Measurements from ENCODE around the gene RNF152. TPM values are rescaled to one million over a fixed set of nuclear protein-coding genes. Genes with fewer than 3 reads are reported as not detected.

Gene RNF152
- total RNA-seq, 2 donors from 2014 or later = 90.8 to 119 TPM

GRCh38 chr18:61847164-61847791 is 45.5 kb downstream of the RNF152 start:
- Histone ChIP-seq H3K36me3 (ENCODE audit: control insufficient read depth, insufficient read depth, low read length) (peaks cover 88% of the 10 kb centered on the region), H3K27me3 (ENCODE audit: control insufficient read depth, insufficient read depth, low read length, poor library complexity, severe bottlenecking) (no peaks in the 10 kb centered on the region), H3K9me3 (ENCODE audit: control insufficient read depth, low read length) (peaks cover 8% of the 10 kb centered on the region), H3K4me1 (ENCODE audit: control insufficient read depth, insufficient read depth, low read length) (no peaks in the 10 kb centered on the region), H3K4me3 (ENCODE audit: low read length) (no peak overlapping the region), H3K27ac (ENCODE audit: low read depth, low read length) (no peak overlapping the region), H3K9ac (ENCODE audit: extremely low read depth, low read length, poor library complexity, severe bottlenecking) (no peak overlapping the region)
- no peak for DNase-seq
- H3K4me3 Mint-ChIP-seq = no peak overlapping the region
- H3K27me3 Mint-ChIP-seq (ENCODE audit: insufficient read depth) = no peaks in the 10 kb centered on the region
- peaks cover 11% of the 10 kb centered on the region for H3K4me1 Mint-ChIP-seq
- 91 to 98% methylated on average over 5 to 7 of the region's 7 CpGs for WGBS, 2 experiments (ENCODE audit: insufficient coverage in 1 of 2, insufficient read length in 1 of 2)
- H3K9me3 Mint-ChIP-seq = no peaks in the 10 kb centered on the region
- peaks cover 53% of the 10 kb centered on the region for H3K36me3 Mint-ChIP-seq (ENCODE audit: low read depth)
- TF ChIP-seq CTCF (conservative IDR thresholded peaks at IDR 0.05) = no peak
- H3K27ac Mint-ChIP-seq = no peak overlapping the region

- Mint-ChIP-seq H3K4me3 (no peak overlapping the region), H3K4me1 (peaks cover 6% of the 10 kb centered on the region), H3K27ac (no peak overlapping the region), H3K9me3 (no peaks in the 10 kb centered on the region), H3K27me3 (ENCODE audit: insufficient read depth) (no peaks in the 10 kb centered on the region), H3K36me3 (ENCODE audit: low read depth) (peaks cover 63% of the 10 kb centered on the region)
- no peak for TF ChIP-seq CTCF (conservative IDR thresholded peaks at IDR 0.05)
- WGBS, 2 experiments (ENCODE audit: insufficient coverage in 1 of 2, insufficient read length in 1 of 2) = 93 to 95% methylated on average over 4 to 7 of the region's 7 CpGs
- Histone ChIP-seq H3K27ac (ENCODE audit: low read depth, low read length) (no peak overlapping the region), H3K4me3 (ENCODE audit: low read length) (no peak overlapping the region), H3K27me3 (ENCODE audit: control insufficient read depth, insufficient read depth, low read length, poor library complexity, severe bottlenecking) (no peaks in the 10 kb centered on the region), H3K9me3 (ENCODE audit: control insufficient read depth, low read length) (peaks cover 8% of the 10 kb centered on the region), H3K9ac (ENCODE audit: extremely low read depth, low read length, poor library complexity, severe bottlenecking) (no peak overlapping the region), H3K4me1 (ENCODE audit: control insufficient read depth, insufficient read depth, low read length) (no peaks in the 10 kb centered on the region), H3K36me3 (ENCODE audit: control insufficient read depth, insufficient read depth, low read length) (peaks cover 89% of the 10 kb centered on the region)
- DNase-seq = no peak
Measured at GRCh38 chr18:61845197-61845596, 47.6 kb downstream of the RNF152 start.

GRCh38 chr18:61844726-61845125 is 48.1 kb downstream of the RNF152 start:
- H3K4me3 Mint-ChIP-seq = no peak overlapping the region
- H3K36me3 Mint-ChIP-seq (ENCODE audit: low read depth) = peaks cover 67% of the 10 kb centered on the region
- no peak for TF ChIP-seq CTCF (conservative IDR thresholded peaks at IDR 0.05)
- no peaks in the 10 kb centered on the region for H3K9me3 Mint-ChIP-seq
- H3K27ac ChIP-seq (ENCODE audit: low read depth, low read length) = no peak overlapping the region
- H3K9me3 ChIP-seq (ENCODE audit: control insufficient read depth, low read length) = peaks cover 8% of the 10 kb centered on the region
- no peak for DNase-seq
- no peaks in the 10 kb centered on the region for H3K27me3 Mint-ChIP-seq (ENCODE audit: insufficient read depth)
- peaks cover 89% of the 10 kb centered on the region for H3K36me3 ChIP-seq (ENCODE audit: control insufficient read depth, insufficient read depth, low read length)
- peaks cover 6% of the 10 kb centered on the region for H3K4me1 Mint-ChIP-seq
- no peak overlapping the region for H3K27ac Mint-ChIP-seq
- H3K9ac ChIP-seq (ENCODE audit: extremely low read depth, low read length, poor library complexity, severe bottlenecking) = no peak overlapping the region
- no peaks in the 10 kb centered on the region for H3K27me3 ChIP-seq (ENCODE audit: control insufficient read depth, insufficient read depth, low read length, poor library complexity, severe bottlenecking)
- H3K4me1 ChIP-seq (ENCODE audit: control insufficient read depth, insufficient read depth, low read length) = no peaks in the 10 kb centered on the region
- H3K4me3 ChIP-seq (ENCODE audit: low read length) = no peak overlapping the region
- 90 to 97% methylated on average over 3 to 4 of the region's 4 CpGs for WGBS, 2 experiments (ENCODE audit: insufficient coverage in 1 of 2, insufficient read length in 1 of 2)
